Measurements from ENCODE around the gene SLC16A14. TPM values are rescaled to one million over a fixed set of nuclear protein-coding genes. Genes with fewer than 3 reads are reported as not detected.
"Not testable (repeated sequence)": the region's sequence is repeated elsewhere in the genome, so short reads cannot be mapped to it uniquely, and the experiment has no call there.

SLC16A14 gene, protein sequence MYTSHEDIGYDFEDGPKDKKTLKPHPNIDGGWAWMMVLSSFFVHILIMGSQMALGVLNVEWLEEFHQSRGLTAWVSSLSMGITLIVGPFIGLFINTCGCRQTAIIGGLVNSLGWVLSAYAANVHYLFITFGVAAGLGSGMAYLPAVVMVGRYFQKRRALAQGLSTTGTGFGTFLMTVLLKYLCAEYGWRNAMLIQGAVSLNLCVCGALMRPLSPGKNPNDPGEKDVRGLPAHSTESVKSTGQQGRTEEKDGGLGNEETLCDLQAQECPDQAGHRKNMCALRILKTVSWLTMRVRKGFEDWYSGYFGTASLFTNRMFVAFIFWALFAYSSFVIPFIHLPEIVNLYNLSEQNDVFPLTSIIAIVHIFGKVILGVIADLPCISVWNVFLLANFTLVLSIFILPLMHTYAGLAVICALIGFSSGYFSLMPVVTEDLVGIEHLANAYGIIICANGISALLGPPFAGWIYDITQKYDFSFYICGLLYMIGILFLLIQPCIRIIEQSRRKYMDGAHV
- 1.1 and 3.1 TPM in 2 replicates for total RNA-seq

DNA sequence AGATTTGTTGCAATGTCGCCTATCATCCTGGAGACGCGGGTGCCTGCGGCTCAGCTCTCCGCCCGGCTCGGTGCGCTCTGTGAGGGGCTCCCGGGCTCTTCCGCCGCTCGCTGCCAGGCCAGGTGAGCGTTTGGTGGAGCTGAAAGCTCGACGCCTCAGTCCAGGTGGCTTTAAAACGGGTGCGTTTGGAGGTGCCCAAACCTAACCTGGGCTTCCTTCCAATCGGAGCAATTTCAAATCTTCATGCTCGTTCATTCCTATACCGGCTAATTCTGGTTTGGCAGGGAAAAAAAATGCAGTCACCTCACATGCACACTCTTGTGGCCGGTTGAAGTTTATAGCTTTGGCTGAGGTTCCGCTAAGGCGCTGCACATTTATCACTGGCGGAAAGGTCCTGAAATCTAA is at the start of gene SLC16A14:
TSS of gene SLC16A14 (minus strand) at position 274 of the 405 bp plus-strand sequence. CDS start 9,572 bp downstream, outside the sequence.
- peak; percentile 29 for DNase-seq (ENCODE audit: extremely low read depth, low read depth, low spot score)

DNA sequence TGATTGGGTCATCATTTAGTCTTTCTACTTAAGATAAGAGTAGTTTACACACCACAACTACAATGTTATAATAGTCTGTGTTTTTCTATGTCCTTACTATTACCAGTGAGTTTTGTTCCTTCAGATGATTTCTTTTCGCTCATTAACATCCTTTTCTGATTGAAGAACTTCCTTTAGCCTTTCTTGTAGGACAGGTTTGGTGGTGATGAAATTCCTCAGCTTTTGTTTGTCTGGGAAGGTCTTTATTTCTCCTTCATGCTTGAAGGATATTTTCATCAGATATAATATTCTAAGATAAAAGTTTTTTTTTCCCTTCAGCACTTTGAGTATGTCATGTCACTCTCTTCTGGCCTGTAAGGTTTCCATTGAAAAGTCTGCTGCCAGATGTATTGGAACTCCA is 38.0 kb upstream of the SLC16A14 start:
- no peak for DNase-seq (ENCODE audit: extremely low read depth, low read depth, low spot score)

DNA sequence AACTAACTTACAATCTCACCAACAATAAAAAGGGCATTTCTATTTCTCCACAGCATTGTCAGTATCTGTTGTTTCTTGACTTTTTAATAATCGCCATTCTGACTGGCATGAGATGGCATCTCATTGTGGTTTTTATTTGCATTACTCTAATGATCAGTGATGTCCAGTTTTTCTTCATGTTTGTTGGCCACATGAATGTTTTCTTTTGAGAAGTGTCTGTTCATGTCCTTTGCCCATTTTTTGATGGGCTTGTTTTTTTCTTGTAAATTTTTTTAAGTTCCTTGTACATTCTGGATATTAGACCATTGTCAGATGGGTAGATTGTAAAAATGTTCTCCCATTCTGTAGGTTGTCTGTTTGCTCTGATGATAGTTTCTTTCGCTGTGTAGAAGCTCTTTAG is 33.2 kb upstream of the SLC16A14 start:
- DNase-seq (ENCODE audit: extremely low read depth, low read depth, low spot score) = not testable (repeated sequence)

- no peak for DNase-seq (ENCODE audit: extremely low read depth, low read depth, low spot score)
Observed at GRCh38 chr2:230097841-230098240, 29.1 kb upstream of the SLC16A14 start.

GRCh38 chr2:230097424-230097823 is 28.7 kb upstream of the SLC16A14 start:
- no peak for DNase-seq (ENCODE audit: extremely low read depth, low read depth, low spot score)

GRCh38 chr2:230090967-230091366 is 22.2 kb upstream of the SLC16A14 start:
- no peak for DNase-seq (ENCODE audit: extremely low read depth, low read depth, low spot score)

DNA sequence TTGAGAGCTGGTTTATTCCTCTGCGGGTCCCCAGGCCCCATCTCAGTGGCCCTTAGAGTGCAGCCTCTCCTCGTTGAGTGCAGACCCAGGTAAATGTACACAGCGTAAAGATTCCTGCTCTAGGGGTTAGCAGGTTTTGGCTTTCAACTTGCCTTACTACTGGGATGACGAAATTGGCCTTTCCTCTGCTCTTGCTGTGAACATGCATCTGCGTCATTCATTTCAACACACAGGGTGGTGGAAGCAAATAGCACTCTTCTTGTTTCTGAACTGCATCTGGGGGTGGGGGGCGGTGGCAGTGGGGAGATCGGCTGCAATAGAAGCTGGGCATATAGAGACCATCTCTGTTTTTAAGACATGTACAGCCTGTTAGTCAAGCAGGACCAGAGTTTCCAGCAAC is 16.5 kb upstream of the SLC16A14 start:
- DNase-seq (ENCODE audit: extremely low read depth, low read depth, low spot score) = no peak

- DNase-seq (ENCODE audit: extremely low read depth, low read depth, low spot score) = peak; percentile 31
Observed at GRCh38 chr2:230077851-230078547, 9.3 kb upstream of the SLC16A14 start.

DNA sequence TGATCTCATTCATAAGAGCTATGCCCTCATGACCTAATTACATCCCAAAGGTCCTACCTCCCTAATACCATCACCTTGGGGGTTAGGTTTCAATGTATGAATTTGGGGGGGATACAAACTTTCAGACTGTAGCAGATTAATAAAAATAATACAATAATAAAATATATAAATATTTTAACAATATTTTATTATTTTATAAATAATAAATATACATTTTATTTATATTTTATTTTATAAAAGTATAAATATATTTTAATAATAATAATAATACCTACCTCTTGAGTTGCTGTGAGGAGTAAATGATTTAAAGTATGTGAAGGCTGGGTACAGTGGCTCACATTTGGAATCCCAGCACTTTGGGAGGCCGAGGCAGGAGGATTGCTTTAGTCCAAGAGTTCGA is 8.1 kb upstream of the SLC16A14 start:
- DNase-seq (ENCODE audit: extremely low read depth, low read depth, low spot score) = no peak

DNA sequence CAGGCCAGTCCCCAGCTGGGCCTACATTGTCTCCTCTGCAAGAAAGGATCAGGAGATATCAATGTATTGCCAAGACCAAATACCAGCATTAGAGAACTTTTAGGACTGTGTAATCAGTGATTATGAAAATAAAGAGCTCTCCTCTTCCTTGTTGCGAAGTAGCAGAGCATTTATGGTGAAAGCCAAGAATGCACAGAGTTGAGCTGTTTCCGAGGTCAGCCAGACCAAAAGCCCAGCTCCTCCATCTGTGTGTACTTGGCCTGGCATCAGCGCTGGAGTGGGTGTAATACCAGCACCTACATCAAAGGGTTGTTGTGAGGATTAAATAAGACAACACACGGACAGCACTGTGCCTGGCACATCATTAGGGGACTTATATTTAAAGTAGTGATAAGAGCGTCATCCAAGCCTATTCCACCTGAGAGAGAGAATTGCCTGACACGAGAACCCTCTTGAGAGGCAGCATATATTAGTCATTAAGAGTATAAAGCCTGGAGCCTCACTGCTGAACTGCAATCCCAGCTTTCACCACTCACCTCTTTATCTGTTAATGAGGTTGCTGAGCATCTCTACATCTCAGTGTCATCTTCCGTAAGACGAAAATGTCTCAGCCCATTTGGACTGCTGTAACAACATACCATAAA is 7.4 kb upstream of the SLC16A14 start:
- no peak for DNase-seq (ENCODE audit: extremely low read depth, low read depth, low spot score)

GRCh38 chr2:230071421-230071820 is 2.7 kb upstream of the SLC16A14 start:
- no peak for DNase-seq (ENCODE audit: extremely low read depth, low read depth, low spot score)

DNA sequence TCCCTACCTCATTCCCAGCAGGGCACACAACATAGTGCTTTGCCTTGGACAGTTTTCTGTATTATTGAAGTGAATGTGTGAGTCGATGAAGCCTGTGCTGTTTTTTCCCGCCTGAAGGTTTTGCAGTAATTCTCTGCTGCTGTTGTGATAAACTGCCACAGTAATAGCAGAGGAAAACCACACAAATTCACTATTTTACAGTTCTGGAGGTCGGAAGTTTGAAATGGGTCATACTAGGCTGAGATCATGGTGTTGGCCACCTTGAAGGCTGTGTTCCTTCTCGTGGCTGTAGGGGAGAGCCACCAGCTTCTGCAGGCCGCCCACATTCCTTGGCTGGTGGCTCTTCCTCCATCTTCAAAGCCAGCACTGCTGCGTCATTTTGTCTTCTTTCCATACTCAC is 678 bp upstream of the SLC16A14 start:
- DNase-seq (ENCODE audit: extremely low read depth, low read depth, low spot score) = no peak

- no peak for DNase-seq (ENCODE audit: extremely low read depth, low read depth, low spot score)
Observed at GRCh38 chr2:230068016-230068650, 591 bp downstream of the SLC16A14 start.

GRCh38 chr2:230060672-230061293 is 7.9 kb downstream of the SLC16A14 start:
- no peak for DNase-seq (ENCODE audit: extremely low read depth, low read depth, low spot score)

GRCh38 chr2:230053753-230054478 is 14.8 kb downstream of the SLC16A14 start:
- DNase-seq (ENCODE audit: extremely low read depth, low read depth, low spot score) = no peak

GRCh38 chr2:230052299-230052698 is 16.4 kb downstream of the SLC16A14 start:
- no peak for DNase-seq (ENCODE audit: extremely low read depth, low read depth, low spot score)

GRCh38 chr2:230050136-230050535 is 18.6 kb downstream of the SLC16A14 start:
- no peak for DNase-seq (ENCODE audit: extremely low read depth, low read depth, low spot score)

GRCh38 chr2:230048010-230048671 is 20.6 kb downstream of the SLC16A14 start:
- no peak for DNase-seq (ENCODE audit: extremely low read depth, low read depth, low spot score)

DNA sequence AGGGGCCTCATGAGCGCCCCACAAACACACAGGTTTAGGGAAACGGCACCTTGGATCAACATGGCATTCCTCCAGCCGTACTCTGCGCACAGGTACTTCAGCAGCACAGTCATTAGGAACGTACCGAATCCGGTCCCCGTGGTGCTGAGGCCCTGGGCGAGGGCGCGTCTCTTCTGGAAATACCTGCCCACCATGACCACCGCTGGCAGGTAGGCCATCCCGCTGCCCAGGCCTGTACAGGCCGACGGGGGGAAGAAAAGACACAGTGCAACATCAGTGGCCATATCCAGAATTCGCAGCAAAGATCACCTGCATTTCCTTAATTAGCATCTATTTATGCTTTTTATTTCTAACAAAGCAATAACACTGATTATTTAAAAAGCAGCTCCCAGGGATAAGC is 22.2 kb downstream of the SLC16A14 start:
- DNase-seq (ENCODE audit: extremely low read depth, low read depth, low spot score) = no peak

All from glomerular endothelial cell (primary cell).